Stimulated activated CD4-positive, alpha-beta T cell treated with anti-CD3 and anti-CD28 coated beads, Interleukin-4, amount 100 ng/mL, for 4 hours (primary cell): Measurements from ENCODE around the gene CLN3.
"Not testable (repeated sequence)": the region's sequence is repeated elsewhere in the genome, so short reads cannot be mapped to it uniquely, and the experiment has no call there.

Source experiments
- DNase-seq, 2 experiments: peaks; one replicate each; pipeline ENCODE4 v3.0.0-alpha.2; 2020

Gene CLN3

DNA sequence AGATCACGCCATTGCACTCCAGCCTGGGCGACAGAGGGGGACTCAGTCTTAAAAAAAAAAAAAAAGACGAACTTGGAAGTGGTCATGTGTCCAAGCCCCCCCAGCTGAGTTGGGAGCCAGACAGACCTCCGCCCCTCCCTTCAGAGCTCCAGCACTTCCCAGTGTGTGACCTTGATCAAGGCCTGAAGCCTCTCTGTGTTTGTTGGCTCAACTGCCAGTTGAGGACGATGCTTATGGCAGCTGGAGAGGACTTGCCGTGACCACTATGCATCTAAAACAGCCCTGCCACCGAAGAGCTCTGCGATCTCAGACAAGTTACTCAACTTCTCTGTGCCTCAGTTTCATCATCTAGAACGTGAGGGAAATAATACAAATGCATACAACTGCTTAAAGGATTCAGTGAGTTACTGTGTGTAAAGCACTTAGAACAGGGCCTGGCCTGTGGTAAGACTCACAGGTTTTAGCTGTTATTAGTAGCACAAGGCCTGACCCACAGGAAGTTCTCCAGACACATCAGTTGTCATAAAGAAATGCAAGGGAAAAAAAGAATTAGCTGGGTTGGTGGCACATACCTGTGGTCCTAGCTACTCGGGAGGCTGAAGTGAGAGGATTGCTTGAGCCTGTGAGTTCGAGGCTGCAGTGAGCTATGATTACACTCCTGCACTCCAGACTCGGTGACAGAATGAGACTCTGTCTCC is 21.8 kb upstream of the CLN3 start:
- no peak for DNase-seq

DNA sequence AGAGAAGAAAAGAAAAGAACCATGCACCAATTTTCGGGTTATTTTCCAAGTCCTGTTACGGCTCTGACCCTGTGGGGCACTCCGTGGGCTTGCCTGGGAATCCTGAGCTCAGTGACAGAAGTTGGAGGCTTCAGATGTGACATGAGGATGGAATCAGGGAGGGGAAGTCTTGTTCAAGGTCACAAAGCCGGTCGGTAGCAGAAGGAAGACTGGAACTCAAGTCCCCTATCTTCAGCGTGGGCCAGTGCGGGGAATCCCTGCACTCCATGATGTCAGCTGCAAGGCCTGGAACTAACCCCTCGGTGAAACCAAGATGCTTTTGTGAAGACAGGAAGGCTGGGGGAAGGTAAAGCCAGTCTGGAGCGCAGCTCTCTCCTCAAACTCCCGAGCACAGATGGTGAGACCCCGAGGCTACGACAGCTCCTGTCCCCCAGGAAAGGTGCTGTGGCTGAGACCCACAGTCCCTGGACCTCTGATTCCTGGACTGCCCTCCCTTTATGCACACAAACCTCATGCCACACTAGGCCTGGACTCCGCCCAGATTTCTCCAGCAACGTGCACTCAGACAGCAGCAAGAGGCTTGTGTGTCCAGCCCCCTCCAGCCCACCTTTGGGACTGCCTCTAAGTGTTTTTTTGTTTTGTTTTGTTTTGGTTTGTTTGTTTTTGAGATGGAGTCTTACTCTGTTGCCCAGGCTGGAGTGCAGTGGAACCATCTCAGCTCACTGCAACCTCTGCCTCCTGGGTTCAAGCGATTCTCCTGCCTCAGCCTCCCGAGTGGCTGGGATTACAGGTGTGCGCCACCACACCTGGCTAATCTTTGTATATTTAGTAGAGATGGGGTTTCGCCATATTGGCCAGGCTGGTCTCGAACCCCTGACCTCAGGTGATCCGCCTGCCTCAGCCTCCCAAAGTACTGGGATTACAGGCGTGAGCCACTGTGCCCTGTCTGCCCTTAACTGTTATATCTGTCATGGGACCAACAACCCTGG is 20.2 kb upstream of the CLN3 start:
- DNase-seq: no peak

DNA sequence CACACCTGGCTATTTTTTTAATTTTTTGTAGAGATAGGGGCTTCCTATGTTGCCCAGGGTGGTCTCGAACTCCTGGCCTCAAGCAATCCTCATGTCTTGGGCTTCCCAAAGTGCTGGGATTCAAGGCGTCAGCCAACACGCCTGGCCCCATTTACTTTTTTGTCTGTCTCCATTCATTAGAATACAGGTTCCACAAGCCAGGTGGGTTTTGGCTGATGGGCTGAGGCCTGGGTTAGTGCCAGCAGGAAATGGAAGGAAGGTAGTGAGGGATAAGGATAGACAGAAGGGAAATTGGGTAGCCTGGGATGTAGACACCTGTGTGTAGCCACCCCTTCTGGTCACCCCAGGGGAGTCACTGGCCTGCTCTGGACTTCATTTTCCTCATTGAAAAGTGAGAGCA is 19.2 kb upstream of the CLN3 start:
- DNase-seq: no peak

DNA sequence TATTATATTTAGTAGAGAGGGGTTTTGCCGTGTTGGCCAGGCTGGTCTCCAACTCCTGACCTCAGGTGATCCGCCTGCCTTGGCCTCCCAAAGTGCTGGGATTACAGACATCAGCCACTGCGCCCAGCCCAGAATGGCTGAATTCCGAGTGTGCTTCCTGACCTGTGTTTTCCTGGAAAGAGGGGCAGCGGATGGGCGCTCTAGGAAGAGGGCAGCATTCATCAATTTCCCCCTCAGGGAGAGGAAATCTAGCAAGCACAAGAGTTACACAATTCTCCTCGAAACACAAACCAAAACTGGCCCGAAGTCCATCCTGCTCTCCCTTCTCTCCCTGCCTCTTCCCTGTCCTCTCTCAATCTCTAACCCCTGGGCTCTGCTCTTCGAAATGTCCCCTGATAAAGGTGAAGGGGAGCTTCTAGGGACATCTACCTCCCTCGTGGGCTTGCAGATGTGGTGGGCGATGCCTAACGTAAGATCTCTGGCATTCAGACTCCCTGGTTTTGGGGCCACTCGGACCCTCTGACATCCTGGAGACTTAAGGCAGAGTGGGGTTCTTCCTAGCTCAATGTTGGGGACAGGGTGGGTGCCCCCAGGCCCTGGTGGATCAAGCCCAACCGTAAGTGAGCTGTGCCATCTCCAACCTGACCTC is 13.7 kb upstream of the CLN3 start:
- no peak for DNase-seq

DNA sequence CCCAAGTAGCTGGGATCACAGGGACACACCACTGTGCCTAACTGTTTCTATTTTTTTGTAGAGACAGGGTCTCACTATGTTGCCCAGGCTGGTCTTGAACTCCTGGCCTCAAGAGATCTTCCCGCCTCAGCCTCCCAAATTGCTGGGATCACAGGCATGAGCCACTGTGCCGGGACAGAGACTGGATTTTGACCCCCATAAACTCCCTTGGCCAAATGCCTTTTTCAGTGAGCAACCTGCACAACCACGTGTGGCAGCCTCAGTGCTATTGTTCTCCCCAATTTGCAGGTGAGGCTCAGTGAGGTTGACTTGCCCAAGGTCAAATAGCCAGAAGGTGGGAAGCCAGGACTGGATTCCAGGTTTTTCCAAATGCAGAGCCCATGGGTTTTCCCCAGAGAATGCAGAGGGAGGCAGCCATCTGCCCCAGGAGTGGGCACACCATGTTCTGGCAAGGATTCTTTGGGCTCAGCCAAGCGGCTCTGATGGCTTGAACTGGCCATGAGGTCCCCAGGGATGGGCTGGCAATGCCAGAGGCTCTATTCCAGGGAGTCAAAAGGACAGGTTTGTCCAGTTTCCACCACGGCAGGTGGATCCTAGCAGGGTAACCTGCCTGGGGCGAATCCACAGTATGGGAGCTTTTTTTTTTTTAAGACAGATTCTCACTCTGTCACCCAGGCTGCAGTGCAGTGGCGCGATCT is 13.0 kb upstream of the CLN3 start:
- DNase-seq: no peak

DNA sequence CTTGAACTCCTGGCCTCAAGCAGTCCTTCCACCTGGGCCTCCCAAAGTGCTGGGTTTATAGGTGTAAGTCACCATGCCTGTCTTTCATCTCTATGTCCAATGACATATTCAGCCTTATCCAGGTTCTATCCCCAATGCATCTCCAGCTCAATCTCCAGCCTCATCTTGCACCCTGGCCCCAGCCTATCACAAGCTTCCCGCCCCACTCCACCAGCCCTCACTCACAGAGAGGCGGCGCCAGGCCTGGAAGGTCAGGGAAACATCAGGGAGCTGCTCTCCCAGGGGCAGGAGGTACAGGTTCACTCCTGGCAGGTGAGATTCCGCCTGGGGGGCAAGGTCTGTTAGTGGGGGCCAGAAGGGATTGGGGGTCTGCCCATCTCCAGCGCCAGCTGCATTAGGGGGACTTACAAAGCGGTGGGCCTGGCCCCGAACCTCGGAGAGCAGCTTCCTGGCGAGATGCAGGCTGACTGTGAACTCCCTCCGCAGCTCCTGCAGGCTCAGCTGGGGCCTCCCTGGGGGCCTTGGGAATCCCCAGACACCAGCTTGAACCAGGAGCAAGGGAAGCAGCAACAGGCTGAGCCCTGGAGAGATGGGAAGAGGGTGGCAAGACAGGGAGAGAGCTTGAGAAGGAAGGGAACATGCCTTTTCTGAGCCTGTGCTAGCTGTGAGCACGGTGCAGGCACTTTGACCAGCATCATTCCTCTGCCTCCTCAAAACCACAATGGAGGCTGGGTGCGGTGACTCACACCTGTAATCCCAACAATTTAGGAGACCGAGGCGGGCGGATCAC is 11.8 kb upstream of the CLN3 start:
- no peak for DNase-seq

DNA sequence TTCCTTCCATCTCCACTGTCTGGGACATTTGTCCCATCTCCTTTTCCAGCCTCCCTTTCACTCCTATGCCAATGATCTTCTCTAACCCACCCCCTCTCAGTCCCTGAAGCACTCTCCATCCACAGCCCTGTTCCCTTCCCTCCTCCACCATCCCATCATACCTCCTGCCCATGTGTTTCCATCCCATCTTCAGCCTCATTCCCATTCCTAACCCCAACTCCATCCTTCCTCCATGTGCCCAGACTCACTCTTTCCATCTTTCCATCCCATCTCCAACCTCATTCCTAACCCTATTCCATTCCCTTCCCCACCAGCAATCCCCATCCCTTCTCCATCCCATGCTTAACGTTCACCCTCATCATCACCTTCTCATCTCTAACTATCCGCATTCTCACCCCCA is 10.4 kb upstream of the CLN3 start:
- no peak for DNase-seq

DNA sequence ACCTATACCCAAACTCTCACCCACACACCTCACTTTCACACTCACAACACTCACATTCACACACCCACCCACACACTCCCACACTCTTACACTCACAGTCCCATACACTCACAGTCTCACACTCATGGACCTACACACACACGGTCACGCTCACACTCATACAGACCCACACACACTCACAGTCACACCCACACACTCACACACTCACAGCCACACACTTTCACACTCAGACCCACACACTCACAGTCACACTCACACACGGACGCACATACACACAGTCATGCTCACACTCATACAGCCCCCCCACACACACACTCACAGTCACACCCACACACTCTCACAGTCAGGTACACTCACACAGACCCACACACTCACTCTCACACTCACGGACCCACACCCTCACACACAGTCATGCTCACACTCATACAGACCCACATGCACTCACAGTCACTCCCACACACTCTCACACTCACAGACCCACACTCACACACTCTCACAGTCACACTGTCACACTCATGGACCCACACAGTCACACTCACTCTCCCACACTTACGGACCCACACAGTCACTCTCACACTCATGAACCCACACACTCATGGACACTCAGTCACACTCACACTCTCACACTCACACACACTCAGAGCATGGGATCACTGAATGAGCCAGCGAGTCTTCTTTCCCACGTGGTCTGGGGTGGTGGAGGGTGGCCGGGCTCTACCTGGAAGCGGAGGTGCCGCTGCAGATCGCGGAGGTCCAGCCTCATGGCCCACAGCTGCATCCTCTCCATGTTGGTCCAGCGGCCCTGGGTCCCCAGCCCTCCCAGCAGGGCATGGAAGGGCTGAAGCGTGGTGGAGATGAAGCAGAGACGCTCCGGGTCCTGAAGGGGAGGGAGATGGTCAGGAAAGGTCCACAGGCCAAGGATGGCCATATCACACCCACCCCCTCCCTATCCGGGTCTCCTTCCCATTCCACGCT is 9.7 kb upstream of the CLN3 start:
- DNase-seq: no peak

DNA sequence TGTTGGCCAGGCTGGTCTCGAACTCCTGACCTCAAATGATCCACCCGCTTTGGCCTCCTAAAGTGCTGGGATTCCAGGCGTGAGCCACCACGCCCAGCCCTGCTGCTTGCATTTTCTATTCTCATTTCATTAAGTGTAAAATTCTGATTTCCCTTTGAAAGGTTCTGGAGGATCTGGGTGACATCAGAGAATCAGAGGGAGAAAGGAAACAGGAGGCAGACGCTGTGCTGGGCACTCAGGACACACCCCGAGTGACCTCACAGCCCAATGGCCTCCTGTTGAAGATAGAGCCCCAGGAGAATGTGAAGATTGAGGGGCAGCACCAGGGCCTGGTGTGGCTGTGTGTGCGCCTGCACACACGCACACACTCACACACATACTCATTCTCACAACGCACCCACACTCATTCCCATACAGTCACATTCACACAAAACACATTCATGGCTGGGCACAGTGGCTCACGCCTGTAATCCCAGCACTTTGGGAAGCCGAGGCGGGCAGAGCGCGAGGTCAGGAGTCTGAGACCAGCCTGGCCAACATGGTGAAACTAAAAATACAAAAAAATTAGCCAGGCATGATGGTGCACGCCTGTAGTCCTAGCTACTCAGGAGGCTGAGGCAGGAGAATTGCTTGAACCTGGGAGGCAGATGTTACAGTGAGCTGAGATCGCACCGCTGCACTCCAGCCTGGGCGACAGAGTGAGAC is 8.8 kb upstream of the CLN3 start:
- DNase-seq: not testable (repeated sequence)

DNA sequence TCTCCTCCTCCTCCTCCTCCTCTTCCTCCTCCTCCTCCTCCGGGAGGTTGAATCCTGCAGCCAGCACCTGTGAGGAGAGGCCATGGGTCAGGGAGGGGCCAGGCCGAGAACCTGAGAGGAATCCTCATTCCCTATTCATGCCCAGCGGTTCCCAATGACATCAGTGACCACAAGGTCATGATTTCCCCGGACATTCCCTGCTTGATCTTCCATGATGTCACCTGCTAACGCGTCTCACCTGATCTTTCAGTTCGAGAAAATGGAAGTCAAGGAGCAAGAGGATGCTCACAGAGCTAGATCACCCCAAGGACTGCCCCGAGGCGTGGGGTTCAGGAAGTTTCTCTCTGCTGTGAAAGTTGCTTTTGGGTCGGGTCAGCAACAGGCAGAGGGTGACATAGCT is 8.0 kb upstream of the CLN3 start:
- no peak for DNase-seq

DNA sequence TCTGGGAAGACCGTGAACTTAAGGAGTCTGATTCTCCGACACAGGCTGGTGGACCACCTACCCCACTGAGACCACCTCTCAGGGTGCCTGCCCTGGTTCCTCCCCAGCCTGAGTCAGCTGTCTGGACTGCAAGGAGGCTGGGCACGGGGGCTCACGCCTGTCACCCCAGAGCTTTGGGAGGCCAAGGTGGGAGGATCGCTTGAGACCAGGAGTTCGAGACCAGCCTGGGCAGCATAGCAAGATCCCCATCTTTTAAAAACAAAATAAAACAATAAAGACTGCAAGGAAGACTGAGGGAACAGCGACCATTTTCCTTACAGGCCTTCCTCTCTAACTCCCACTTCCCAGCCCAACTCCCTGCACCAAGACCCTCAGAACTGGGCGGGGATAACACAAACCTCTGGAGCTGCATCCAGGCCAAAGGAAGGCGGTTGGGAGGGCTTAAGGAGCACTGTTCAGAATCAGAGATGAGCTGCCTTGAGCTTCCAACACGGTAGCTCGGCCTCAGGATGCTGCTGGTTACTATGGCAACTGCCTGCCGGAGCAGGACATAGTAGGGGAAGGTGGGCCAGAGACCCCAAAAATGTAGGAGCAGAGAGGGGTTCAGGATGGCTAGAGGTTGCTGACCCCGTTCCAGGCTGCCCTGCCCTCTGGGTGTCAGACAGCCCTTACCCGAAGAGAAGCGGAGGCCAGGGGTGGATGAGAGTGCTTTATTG is 7.0 kb upstream of the CLN3 start:
- DNase-seq: no peak

DNA sequence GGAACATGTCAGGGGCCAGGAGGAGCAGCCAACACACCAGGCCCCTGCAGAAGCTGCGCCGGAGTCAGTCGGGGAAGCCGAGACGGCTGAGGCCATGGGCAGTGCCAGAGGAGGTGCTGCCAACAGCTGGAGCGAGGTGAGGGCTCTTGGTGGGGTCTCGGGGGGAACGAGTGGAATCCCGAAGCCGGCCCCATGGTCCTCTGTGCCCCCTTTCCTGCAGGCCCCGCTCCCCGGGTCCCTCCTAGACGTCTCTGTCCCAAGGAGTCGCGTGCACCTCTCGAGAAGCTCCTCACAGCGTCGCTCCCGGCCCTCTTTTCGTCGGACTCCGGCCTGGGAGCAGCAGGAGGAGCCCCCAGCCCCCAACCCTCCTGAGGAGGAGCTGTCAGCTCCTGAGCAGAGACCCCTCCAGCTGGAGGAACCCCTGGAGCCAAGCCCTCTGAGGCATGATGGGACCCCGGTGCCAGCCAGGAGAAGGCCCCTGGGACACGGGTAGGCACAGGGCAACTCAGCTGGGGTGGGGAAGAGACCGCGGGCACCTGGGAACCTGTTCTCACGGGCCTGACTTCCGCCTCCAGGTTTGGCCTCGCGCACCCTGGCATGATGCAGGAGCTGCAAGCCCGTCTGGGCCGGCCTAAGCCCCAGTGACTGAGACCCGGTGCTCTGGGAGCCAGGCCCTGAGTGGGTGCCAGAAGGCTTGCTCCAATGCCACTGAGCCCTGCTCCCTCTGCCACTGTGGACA is 6.2 kb upstream of the CLN3 start:
- no peak for DNase-seq

DNA sequence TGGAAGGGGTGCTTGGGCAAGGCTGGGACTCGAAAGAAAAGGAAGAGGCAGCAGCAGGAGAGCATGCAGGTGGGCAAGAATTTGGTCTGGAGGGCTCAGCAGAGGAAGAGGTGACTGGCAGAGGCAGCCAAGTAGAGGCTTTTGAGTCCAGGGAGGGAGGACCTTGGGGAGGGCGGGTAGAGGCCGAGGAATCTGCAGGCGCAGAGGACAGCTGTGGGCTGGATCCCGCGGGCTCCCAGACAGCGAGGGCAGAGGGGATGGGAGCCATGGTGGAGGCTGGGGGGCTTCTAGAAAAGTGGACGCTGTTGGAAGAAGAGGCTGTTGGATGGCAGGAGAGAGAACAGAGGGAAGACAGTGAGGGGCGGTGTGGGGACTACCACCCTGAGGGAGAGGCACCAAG is 5.5 kb upstream of the CLN3 start:
- no peak for DNase-seq

DNA sequence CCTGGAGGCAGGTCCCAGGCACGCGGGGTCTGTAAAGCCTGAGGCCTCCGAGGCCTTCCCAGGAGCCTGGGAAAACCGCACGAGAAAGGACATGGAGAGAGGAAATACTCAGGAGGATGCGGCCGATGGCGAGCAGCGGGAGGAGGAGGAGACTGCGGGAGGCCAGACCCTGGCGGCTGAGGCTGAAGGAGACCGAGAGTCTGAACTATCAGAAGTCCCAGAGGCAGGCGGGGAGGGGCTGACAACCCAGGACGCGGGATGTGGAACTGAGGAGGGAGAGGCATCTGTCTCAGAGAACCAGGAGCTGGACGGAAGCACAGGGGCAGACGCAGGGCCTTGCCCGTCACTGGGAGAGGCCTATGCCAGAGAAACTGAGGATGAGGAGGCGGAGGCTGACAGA is 5.0 kb upstream of the CLN3 start:
- DNase-seq: no peak

DNA sequence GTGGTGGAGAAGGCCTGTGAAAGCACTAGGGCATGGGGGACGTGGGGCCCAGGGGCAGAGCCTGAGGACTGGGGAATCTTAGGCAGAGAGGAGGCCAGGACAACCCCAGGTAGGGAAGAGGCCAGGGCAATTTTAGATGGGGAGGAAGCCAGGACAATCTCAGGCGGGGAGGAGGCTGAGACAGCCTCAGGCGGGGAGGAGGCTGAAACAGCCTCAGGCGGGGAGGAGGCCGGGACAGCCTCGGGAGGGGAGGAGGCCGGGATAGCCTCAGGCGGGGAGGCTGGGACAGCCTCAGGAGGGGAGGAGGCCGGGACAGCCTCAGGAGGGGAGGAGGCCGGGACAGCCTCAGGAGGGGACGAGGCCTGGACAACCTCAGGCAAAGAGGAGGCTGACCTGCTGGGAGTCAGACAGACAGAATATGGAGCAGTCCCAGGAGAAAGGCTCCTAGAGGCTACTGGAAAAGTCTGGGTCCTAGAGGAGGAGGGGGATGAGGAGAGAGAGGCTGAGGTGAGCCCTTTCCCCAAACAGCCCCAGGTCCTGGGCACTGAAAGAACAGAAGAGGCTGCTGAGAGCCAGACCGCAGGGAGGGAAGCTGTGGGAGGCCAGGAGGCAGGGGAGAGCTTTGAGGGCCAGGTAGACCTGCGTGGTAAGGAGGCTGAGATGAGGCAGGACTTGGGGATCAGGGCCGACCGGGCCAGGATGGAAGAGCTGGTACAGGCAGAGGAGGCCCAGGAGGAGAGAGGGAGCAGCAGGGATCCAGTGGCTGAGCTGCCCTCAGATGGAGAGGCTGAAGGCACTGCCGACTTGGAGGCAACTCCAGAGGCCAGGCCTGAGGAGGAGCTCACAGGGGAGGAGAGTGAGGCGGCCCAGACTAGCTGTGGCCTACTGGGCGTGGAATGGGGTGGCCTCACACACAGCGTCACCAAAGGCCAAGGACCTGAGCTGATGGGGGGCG is 4.2 kb upstream of the CLN3 start:
- no peak for DNase-seq

DNA sequence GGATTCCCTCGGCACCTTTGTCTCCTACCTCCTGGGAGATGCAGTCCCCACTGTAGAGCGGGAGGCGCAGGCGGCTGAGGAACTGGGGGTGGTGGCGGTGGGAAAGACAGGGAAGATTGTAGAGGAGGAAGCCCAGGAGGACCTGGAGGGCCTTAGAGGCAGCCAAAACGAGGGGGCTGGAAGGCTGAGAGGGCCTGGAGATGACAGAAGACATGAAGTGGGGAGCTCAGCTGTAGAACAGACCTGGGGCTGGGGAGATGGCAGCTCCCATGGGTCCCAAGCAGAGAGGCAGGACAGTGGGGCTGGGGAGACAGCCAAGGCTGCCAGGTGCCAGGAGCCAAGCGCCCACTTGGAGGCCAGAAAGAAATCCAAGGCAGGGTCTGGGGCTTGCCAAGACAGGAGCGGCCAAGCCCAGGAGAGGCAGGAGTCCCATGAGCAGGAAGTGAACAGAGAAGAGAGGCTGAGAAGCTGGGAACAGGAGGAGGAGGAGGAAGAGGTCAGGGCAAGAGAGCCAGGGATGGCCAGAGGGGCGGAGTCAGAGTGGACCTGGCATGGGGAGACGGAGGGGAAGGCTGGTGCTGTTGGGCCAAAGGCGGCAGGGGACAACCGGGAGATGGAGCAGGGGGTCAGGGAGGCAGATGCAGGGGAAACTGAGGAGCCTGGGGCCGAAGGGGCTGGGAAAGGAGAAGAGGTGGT is 3.4 kb upstream of the CLN3 start:
- DNase-seq: no peak
